ENCODE measurements around the gene ZNF335. TPM values are rescaled to one million over a fixed set of nuclear protein-coding genes. Genes with fewer than 3 reads are reported as not detected.
A peak's percentile ranks its signal among the peaks of the same experiment; 100 is the strongest.

ZNF335 gene
- total and polyA plus RNA-seq, 2 of the 13 experiments (the other 11 are each of a cell fraction or from before 2014, with no cell fraction given) = 9.7 to 13.7 TPM

DNA sequence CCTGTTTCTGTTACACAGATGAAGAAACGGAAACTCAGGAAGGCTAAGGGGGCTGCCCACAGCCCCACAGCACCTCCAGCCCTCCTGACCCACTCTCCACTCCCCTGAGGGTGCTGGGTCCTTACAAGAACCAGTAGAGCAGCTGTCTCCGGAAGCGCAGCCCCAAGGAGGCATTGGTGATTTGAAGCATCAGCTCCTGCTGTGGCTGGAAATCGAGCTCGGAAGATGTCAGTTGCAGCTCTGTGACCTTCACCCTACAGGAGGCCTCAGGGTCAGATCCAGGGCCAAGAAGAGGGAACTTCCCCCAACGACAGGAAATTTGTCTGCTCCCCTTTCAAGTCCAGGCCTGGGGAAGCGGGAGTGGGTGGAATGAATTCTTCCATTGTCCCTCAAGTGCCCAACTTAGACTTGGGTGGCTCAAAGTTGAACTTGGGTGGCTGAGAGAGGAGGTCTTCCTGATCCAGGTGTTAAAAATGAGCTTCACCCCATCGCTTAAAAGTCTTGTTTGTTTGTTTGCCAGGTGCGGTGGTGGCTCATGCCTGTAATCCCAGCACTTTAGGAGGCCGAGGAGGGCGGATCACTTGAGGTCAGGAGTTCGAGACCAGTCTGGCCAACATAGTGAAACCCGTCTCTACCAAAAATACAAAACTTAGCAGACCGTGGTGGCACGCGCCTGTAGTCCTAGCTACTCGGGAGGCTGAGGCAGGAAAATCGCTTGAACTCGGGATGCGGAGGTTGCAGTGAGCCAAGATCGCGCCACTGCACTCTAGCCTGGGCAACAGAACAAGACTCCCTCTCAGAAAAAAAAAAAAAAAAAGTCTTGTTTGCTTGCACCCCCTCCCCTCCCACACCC lies 62.0 kb downstream of the ZNF335 start (continued):
- TF ChIP-seq, protein P1, sequence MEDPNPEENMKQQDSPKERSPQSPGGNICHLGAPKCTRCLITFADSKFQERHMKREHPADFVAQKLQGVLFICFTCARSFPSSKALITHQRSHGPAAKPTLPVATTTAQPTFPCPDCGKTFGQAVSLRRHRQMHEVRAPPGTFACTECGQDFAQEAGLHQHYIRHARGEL (CRISPR knock-in tag; IDR thresholded peaks at IDR 0.05) = 0 out of 2 replicates have a peak, but pooled peaks have one; percentile 24
- TF ChIP-seq, protein P2, sequence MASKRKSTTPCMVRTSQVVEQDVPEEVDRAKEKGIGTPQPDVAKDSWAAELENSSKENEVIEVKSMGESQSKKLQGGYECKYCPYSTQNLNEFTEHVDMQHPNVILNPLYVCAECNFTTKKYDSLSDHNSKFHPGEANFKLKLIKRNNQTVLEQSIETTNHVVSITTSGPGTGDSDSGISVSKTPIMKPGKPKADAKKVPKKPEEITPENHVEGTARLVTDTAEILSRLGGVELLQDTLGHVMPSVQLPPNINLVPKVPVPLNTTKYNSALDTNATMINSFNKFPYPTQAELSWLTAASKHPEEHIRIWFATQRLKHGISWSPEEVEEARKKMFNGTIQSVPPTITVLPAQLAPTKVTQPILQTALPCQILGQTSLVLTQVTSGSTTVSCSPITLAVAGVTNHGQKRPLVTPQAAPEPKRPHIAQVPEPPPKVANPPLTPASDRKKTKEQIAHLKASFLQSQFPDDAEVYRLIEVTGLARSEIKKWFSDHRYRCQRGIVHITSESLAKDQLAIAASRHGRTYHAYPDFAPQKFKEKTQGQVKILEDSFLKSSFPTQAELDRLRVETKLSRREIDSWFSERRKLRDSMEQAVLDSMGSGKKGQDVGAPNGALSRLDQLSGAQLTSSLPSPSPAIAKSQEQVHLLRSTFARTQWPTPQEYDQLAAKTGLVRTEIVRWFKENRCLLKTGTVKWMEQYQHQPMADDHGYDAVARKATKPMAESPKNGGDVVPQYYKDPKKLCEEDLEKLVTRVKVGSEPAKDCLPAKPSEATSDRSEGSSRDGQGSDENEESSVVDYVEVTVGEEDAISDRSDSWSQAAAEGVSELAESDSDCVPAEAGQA (IDR thresholded peaks at IDR 0.05; ENCODE audit: low read depth) = 0 out of 2 replicates have a peak, but pooled peaks have one; percentile 38
- TF ChIP-seq, protein P2 (CRISPR knock-in tag; IDR thresholded peaks at IDR 0.05; ENCODE audit: borderline replicate concordance) = no peak
- TF ChIP-seq GABPA (IDR thresholded peaks at IDR 0.05; ENCODE audit: low read depth, low read length) (no peak), GABPA (CRISPR knock-in tag; IDR thresholded peaks at IDR 0.05; ENCODE audit: low read depth) (peak; percentile 32; the same call in 1 of the 2 replicates), ADNP (CRISPR knock-in tag; IDR thresholded peaks at IDR 0.05) (peak; percentile 62; the same call in 1 of the 2 replicates), FOXP1 (IDR thresholded peaks at IDR 0.05) (no peak), FOXP1 (CRISPR knock-in tag; IDR thresholded peaks at IDR 0.05) (peak; percentile 47; the same call in 1 of the 2 replicates), ZNF138 (CRISPR knock-in tag; IDR thresholded peaks at IDR 0.05; ENCODE audit: low read depth) (no peak), CREM (IDR thresholded peaks at IDR 0.05) (peak; percentile 35; the same call in 1 of the 2 replicates), CREM (CRISPR knock-in tag; IDR thresholded peaks at IDR 0.05) (no peak), NR2C2 (CRISPR knock-in tag; IDR thresholded peaks at IDR 0.05; ENCODE audit: borderline replicate concordance) (peak; percentile 57), SP4 (CRISPR knock-in tag; IDR thresholded peaks at IDR 0.05) (peak; percentile 64; the same call in 1 of the 2 replicates), ZNF34 (CRISPR knock-in tag; IDR thresholded peaks at IDR 0.05; ENCODE audit: borderline replicate concordance) (no peak), ZNF788 (CRISPR knock-in tag; IDR thresholded peaks at IDR 0.05; ENCODE audit: borderline replicate concordance) (peak; percentile 74; the same call in 1 of the 2 replicates), TCF12 (IDR thresholded peaks at IDR 0.05) (no peak), TCF12 (CRISPR knock-in tag; IDR thresholded peaks at IDR 0.05) (peak; percentile 60; the same call in 1 of the 2 replicates), FOXO1 (CRISPR knock-in tag; IDR thresholded peaks at IDR 0.05) (peak; percentile 41; the same call in 1 of the 2 replicates), TEAD3 (CRISPR knock-in tag; optimal IDR thresholded peaks at IDR 0.05; ENCODE audit: borderline replicate concordance) (peak; percentile 61), JUNB (CRISPR knock-in tag; IDR thresholded peaks at IDR 0.05; ENCODE audit: borderline replicate concordance) (no peak)
- TF ChIP-seq, protein P3, sequence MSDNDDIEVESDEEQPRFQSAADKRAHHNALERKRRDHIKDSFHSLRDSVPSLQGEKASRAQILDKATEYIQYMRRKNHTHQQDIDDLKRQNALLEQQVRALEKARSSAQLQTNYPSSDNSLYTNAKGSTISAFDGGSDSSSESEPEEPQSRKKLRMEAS (IDR thresholded peaks at IDR 0.05) = no peak
- TF ChIP-seq, protein P4, sequence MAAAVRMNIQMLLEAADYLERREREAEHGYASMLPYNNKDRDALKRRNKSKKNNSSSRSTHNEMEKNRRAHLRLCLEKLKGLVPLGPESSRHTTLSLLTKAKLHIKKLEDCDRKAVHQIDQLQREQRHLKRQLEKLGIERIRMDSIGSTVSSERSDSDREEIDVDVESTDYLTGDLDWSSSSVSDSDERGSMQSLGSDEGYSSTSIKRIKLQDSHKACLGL (CRISPR knock-in tag; IDR thresholded peaks at IDR 0.05) = no peak
- TF ChIP-seq, protein P5, sequence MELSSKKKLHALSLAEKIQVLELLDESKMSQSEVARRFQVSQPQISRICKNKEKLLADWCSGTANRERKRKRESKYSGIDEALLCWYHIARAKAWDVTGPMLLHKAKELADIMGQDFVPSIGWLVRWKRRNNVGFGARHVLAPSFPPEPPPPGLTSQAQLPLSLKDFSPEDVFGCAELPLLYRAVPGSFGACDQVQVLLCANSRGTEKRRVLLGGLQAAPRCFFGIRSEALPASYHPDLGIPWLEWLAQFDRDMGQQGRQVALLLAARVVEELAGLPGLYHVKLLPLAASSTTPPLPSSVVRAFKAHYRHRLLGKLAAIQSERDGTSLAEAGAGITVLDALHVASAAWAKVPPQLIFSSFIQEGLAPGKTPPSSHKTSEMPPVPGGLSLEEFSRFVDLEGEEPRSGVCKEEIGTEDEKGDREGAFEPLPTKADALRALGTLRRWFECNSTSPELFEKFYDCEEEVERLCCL (CRISPR knock-in tag; IDR thresholded peaks at IDR 0.05; ENCODE audit: borderline replicate concordance) = no peak

Data from HepG2 (cell line).